NCI-H2196 treated with DMSO at 0.1 percent for 48 hours (cell line): ENCODE data around the gene LIPN.

Source experiments
- DNase-seq: peaks from one replicate; lab custom pipeline; 2025; ENCODE audit not compliant: unreplicated experiment; lab: John Stamatoyannopoulos, UW

LIPN gene

GRCh38 chr10:88826388-88826787, 66.6 kb downstream of the LIPN start:
- DNase-seq, result no peak

- no peak for DNase-seq
Measured at GRCh38 chr10:88827671-88828070, 67.9 kb downstream of the LIPN start.

GRCh38 chr10:88828310-88828709, 68.5 kb downstream of the LIPN start:
- no peak for DNase-seq
